B cell (primary cell): ENCODE results near the gene PIMREG. TPM values are rescaled to one million over a fixed set of nuclear protein-coding genes. Genes with fewer than 3 reads are reported as not detected.

ENCODE experiments used
- ATAC-seq: fragments of 200-7000 bp; cut with Tn5 transposase; one replicate; pipeline ENCODE4 v1.10.0; 2021; ENCODE audit warnings: low read depth, mild to moderate bottlenecking, moderate number of reproducible peaks, moderate library complexity
- CTCF ChIA-PET: fragments of 350-600 bp; sonication (Branson Sonifier 250); formaldehyde crosslinking; loops from one replicate; lab custom pipeline; 2021; ENCODE audit warnings: antibody characterized with exemption, inconsistent platforms; lab: Charles Lee
- POLR2A ChIA-PET: fragments of 350-600 bp; sonication (Branson Sonifier 250); formaldehyde crosslinking; loops from one replicate; lab custom pipeline; 2021; ENCODE audit warnings: antibody characterized with exemption; lab: Charles Lee
- DNase-seq: peaks from one replicate; pipeline ENCODE4 v3.0.0; 2013
- H2AFZ ChIP-seq: 2 replicates; pipeline ENCODE4 v1.6.1; 2012; ENCODE audit warnings: mild to moderate bottlenecking, low read depth, low read length; ENCODE audit not compliant: insufficient read depth, poor library complexity, severe bottlenecking
- H3K27ac ChIP-seq, 2 donors: 1 replicate in 1 of 2; 2 replicates in 1 of 2; pipeline ENCODE4 v1.5.1; 2012 to 2013; ENCODE audit warnings: low read length in 2 of 2, mild to moderate bottlenecking in 2 of 2, moderate library complexity in 1 of 2
- H3K27me3 ChIP-seq, 4 experiments: fragments of 200-600 bp in 1 of 4; sonication (generic) in 1 of 4; replicated peaks in 1 of 4; 1 replicate in 2 of 4; 2 replicates in 2 of 4; pipeline versions ENCODE4 v1.6.1 to v1.7.0; 2013 to 2016; ENCODE audit warnings: low read length in 3 of 4, mild to moderate bottlenecking in 2 of 4, mixed read lengths in 1 of 4, moderate library complexity in 1 of 4; ENCODE audit not compliant: insufficient read depth in 4 of 4, control insufficient read depth in 3 of 4; ENCODE audit errors: control extremely low read depth in 1 of 4
- H3K36me3 ChIP-seq, 2 experiments: replicated peaks in 1 of 2; 1 replicate in 1 of 2; 2 replicates in 1 of 2; pipeline versions ENCODE4 v1.6.1 to v1.7.1; 2013; ENCODE audit warnings: low read length in 1 of 2; ENCODE audit not compliant: insufficient read depth in 2 of 2, control insufficient read depth in 1 of 2; ENCODE audit errors: control extremely low read depth in 1 of 2, extremely low read depth in 1 of 2
- H3K4me1 ChIP-seq, 2 donors: fragments of 200-600 bp in 1 of 2; sonication (generic) in 1 of 2; 1 replicate in 1 of 2; 2 replicates in 1 of 2; pipeline versions ENCODE4 v1.5.1 to v1.6.1; 2013 to 2017; ENCODE audit warnings: low read length in 2 of 2; ENCODE audit not compliant: control insufficient read depth in 2 of 2, insufficient read depth in 2 of 2
- H3K4me2 ChIP-seq: replicated peaks from 2 replicates; pipeline ENCODE3; 2012; ENCODE audit warnings: mild to moderate bottlenecking, low read depth, low read length; ENCODE audit not compliant: poor library complexity, severe bottlenecking
- H3K4me3 ChIP-seq, 5 experiments: fragments of 200-600 bp in 1 of 5; sonication (generic) in 1 of 5; 1 replicate in 3 of 5; 2 replicates in 2 of 5; pipeline versions ENCODE4 v1.5.1 to v1.7.0; 2011 to 2016; ENCODE audit warnings: low read length in 4 of 5, mild to moderate bottlenecking in 4 of 5, low read depth in 2 of 5, control low read depth in 1 of 5, moderate library complexity in 1 of 5; ENCODE audit not compliant: insufficient read depth in 1 of 5; ENCODE audit errors: control extremely low read depth in 1 of 5, extremely low read depth in 1 of 5
- H3K79me2 ChIP-seq: fragments of 200-600 bp; sonication (generic); one replicate; pipeline ENCODE4 v1.6.0; 2016; ENCODE audit warnings: low read length; ENCODE audit not compliant: control insufficient read depth, insufficient read depth
- H3K9ac ChIP-seq: fragments of 200-600 bp; sonication (generic); 2 replicates; pipeline ENCODE4 v1.6.1; 2017; ENCODE audit warnings: mild to moderate bottlenecking, low read length, moderate library complexity
- H3K9me3 ChIP-seq, 3 donors: one replicate each; pipeline versions ENCODE4 v1.6.1 to v1.7.1; 2013; ENCODE audit warnings: low read length in 2 of 3; ENCODE audit not compliant: control insufficient read depth in 2 of 3, insufficient read depth in 1 of 3; ENCODE audit errors: control extremely low read depth in 1 of 3
- H4K20me1 ChIP-seq: 2 replicates; pipeline ENCODE4 v1.6.0; 2012; ENCODE audit warnings: mild to moderate bottlenecking, low read length; ENCODE audit not compliant: insufficient read depth, control insufficient read depth, poor library complexity, severe bottlenecking
- H3K27ac Mint-ChIP-seq: one replicate; pipeline ENCODE4 v1.8.0; 2021; ENCODE audit warnings: mixed read lengths
- H3K27me3 Mint-ChIP-seq: one replicate; pipeline ENCODE4 v1.8.0; 2021; ENCODE audit warnings: mixed read lengths
- H3K4me1 Mint-ChIP-seq: one replicate; pipeline ENCODE4 v1.8.0; 2021; ENCODE audit warnings: mixed read lengths
- H3K4me3 Mint-ChIP-seq: one replicate; pipeline ENCODE4 v1.8.0; 2021; ENCODE audit warnings: mixed read lengths
- H3K9me3 Mint-ChIP-seq: one replicate; pipeline ENCODE4 v1.8.0; 2022; ENCODE audit warnings: mixed read lengths; ENCODE audit not compliant: insufficient read depth
- EZH2 ChIP-seq: IDR thresholded peaks from 2 replicates; pipeline ENCODE4 v1.6.1; 2012; ENCODE audit warnings: borderline replicate concordance, low read depth, mild to moderate bottlenecking, moderate library complexity, low read length; ENCODE audit not compliant: insufficient read depth, poor library complexity, severe bottlenecking
- WGBS: methylation state at CpG from one replicate; pipeline ENCODE4 v1.1.5; 2013; ENCODE audit warnings: missing lambda C conversion rate; ENCODE audit not compliant: insufficient coverage; 5-methylcytosine and 5-hydroxymethylcytosine counted together
- intact Hi-C: fragments of 100-400 bp; cut with micrococcal nuclease; formaldehyde crosslinking; loops from one replicate; pipeline ENCODE4 v1.10.0; 2022
- polyA plus RNA-seq: library from polyadenylated mRNA; depleted of rRNA; stranded (reverse); fragments of >200 nt; gene quantifications from 2 replicates; pipeline ENCODE4 v1.2.3, GENCODE V29; 2012
- total RNA-seq, 2 donors: library from RNA; stranded (reverse); fragments of 120-200 nt in 1 of 2; gene quantifications; 1 replicate in 1 of 2; 2 replicates in 1 of 2; pipeline versions ENCODE4 v1.2.3 to v1.2.4, GENCODE V29; 2013 to 2022
- TF ChIP-seq, protein P1 (sequence below): fragments of 200-600 bp; IDR thresholded peaks from one replicate; pipeline ENCODE4 v1.8.0; 2022; ENCODE audit warnings: antibody characterized with exemption, mild to moderate bottlenecking

The PIMREG gene
- total and polyA plus RNA-seq, 2 donors (not counting 1 experiment from before 2014, with no cell fraction given), result 0.21 TPM; not detected in 1

DNA sequence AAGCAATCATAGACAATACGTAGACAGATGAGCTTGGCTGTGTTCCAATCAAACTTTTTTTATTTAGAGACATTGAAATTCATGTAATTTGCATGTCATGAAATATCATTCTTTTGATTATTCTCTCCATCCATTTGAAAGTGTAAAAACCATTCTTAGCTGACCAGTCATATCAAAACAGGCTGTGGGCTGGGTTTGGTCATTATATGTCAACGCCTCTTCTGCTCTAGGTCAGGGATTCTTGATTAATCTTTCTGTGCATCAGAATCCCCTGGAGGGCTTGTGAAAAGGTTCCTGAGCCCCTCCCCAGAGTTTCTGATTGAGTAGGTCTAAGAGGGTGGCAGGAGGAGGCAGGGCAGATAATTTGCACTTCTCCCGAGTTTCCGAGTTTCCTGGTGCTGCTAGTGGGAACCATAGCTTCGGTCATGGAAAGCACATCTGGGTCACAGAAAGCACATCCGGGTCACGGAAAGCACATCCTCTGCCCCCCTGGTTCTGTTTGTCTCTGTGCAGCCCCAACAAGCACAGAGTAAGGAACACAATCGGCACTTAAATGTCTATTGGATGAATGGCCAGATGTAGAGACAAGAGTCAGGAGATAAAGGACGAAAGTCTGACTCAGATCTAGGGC lies 16.4 kb downstream of the PIMREG start:
- H4K20me1 ChIP-seq, result no peaks in the 10 kb centered on the region
- no peak overlapping the region for H3K4me2 ChIP-seq
- ATAC-seq (no peak), DNase-seq (no peak)
- Mint-ChIP-seq H3K4me3 (no peak overlapping the region), H3K4me1 (peaks cover 8% of the 10 kb centered on the region), H3K27ac (no peak overlapping the region), H3K9me3 (no peaks in the 10 kb centered on the region), H3K27me3 (peaks cover 9% of the 10 kb centered on the region)
- H3K9ac ChIP-seq, result no peak overlapping the region
- intact Hi-C loops, result no loop called here
- H3K36me3 ChIP-seq, result no peaks in the 10 kb centered on the region
- no peak overlapping the region for H3K4me3 ChIP-seq
- H2AFZ ChIP-seq, result no peak overlapping the region
- 79% methylated on average over 7 of the region's 9 CpGs for WGBS
- H3K9me3 ChIP-seq, result no peaks in the 10 kb centered on the region
- no peak for TF ChIP-seq EZH2
- TF ChIP-seq, protein P1, sequence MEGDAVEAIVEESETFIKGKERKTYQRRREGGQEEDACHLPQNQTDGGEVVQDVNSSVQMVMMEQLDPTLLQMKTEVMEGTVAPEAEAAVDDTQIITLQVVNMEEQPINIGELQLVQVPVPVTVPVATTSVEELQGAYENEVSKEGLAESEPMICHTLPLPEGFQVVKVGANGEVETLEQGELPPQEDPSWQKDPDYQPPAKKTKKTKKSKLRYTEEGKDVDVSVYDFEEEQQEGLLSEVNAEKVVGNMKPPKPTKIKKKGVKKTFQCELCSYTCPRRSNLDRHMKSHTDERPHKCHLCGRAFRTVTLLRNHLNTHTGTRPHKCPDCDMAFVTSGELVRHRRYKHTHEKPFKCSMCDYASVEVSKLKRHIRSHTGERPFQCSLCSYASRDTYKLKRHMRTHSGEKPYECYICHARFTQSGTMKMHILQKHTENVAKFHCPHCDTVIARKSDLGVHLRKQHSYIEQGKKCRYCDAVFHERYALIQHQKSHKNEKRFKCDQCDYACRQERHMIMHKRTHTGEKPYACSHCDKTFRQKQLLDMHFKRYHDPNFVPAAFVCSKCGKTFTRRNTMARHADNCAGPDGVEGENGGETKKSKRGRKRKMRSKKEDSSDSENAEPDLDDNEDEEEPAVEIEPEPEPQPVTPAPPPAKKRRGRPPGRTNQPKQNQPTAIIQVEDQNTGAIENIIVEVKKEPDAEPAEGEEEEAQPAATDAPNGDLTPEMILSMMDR, result no peak
- H3K27ac ChIP-seq, result no peak overlapping the region
- no peaks in the 10 kb centered on the region for H3K27me3 ChIP-seq
- H3K4me1 ChIP-seq, result no peaks in the 10 kb centered on the region
- no peaks in the 10 kb centered on the region for H3K79me2 ChIP-seq
- POLR2A ChIA-PET, result no interaction called here
- CTCF ChIA-PET, result interaction anchor here (0.6 to 0.8 kb wide), 2 partner anchors 13 to 37 kb away, joined by 3 read pairs; no protein-coding TSS in a partner anchor

DNA sequence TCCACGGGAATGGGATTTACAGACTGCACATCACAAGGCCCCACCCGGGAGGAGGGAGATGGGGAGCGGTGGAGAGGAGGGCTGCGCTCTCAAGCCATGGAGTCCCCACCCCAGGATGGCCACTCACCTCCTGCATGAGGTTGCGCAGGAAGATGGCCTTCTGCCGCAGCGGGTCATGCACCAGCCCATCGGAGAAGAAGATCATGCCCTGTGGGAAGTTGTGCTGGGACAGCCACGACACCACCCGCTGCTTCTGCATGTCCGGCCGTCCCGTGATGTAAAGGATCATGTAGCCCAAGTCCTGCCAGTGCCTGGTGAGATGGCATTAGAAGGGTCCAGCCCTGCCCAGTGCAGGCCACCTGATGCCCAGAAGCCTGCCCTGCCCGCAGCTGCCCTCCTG lies 17.0 kb downstream of the PIMREG start:
- no peaks in the 10 kb centered on the region for H3K27me3 ChIP-seq
- no peak overlapping the region for H3K9ac ChIP-seq
- no peak for DNase-seq
- ATAC-seq, result no peak
- POLR2A ChIA-PET, result no interaction called here
- H3K27ac Mint-ChIP-seq, result no peak overlapping the region
- 98% methylated on average over 12 of the region's 14 CpGs for WGBS
- no peaks in the 10 kb centered on the region for H4K20me1 ChIP-seq
- no peaks in the 10 kb centered on the region for H3K79me2 ChIP-seq
- peaks cover 9% of the 10 kb centered on the region for H3K27me3 Mint-ChIP-seq
- H3K4me3 ChIP-seq, result no peak overlapping the region
- intact Hi-C loops, result no loop called here
- no peaks in the 10 kb centered on the region for H3K36me3 ChIP-seq
- H3K9me3 Mint-ChIP-seq, result no peaks in the 10 kb centered on the region
- H3K9me3 ChIP-seq, result no peaks in the 10 kb centered on the region
- H3K27ac ChIP-seq, result no peak overlapping the region
- no peak overlapping the region for H2AFZ ChIP-seq
- H3K4me3 Mint-ChIP-seq, result no peak overlapping the region
- no peak overlapping the region for H3K4me2 ChIP-seq
- CTCF ChIA-PET, result interaction anchor here (0.6 kb wide), 1 partner anchor 37 kb away, joined by 3 read pairs; no protein-coding TSS in a partner anchor
- no peaks in the 10 kb centered on the region for H3K4me1 ChIP-seq
- peaks cover 4% of the 10 kb centered on the region for H3K4me1 Mint-ChIP-seq
- TF ChIP-seq EZH2, result no peak
- TF ChIP-seq, protein P1, result no peak
